GM21526 (cell line): ENCODE results near the gene MAPKAPK2.

Experiments used
- ATAC-seq: cut with Tn5 transposase; IDR thresholded peaks from one replicate; pipeline ENCODE4 v1.9.1; 2021; ENCODE audit warnings: moderate library complexity; ENCODE audit not compliant: unreplicated experiment, low FRiP score

The MAPKAPK2 gene

GRCh38 chr1:206681359-206681758, 3.3 kb upstream of the MAPKAPK2 start:
- ATAC-seq: no peak

GRCh38 chr1:206682111-206682510, 2.6 kb upstream of the MAPKAPK2 start:
- ATAC-seq: no peak

- ATAC-seq: no peak
Measured at GRCh38 chr1:206683313-206683712, 1.4 kb upstream of the MAPKAPK2 start.

- ATAC-seq: no peak
Measured at GRCh38 chr1:206684003-206684402, 702 bp upstream of the MAPKAPK2 start.

GRCh38 chr1:206685334-206685768, 646 bp downstream of the MAPKAPK2 start:
- no peak for ATAC-seq

GRCh38 chr1:206685769-206686477, 1.2 kb downstream of the MAPKAPK2 start:
- no peak for ATAC-seq

GRCh38 chr1:206686478-206687249, 2.0 kb downstream of the MAPKAPK2 start:
- ATAC-seq: no peak

GRCh38 chr1:206687251-206687914, 2.7 kb downstream of the MAPKAPK2 start:
- ATAC-seq: no peak

GRCh38 chr1:206687915-206688442, 3.3 kb downstream of the MAPKAPK2 start:
- ATAC-seq: no peak

GRCh38 chr1:206690516-206690915, 5.8 kb downstream of the MAPKAPK2 start:
- ATAC-seq: no peak

- ATAC-seq: no peak
Measured at GRCh38 chr1:206691604-206692003, 6.9 kb downstream of the MAPKAPK2 start.

- no peak for ATAC-seq
Measured at GRCh38 chr1:206693029-206693428, 8.3 kb downstream of the MAPKAPK2 start.

- ATAC-seq: no peak
Measured at GRCh38 chr1:206693592-206693991, 8.9 kb downstream of the MAPKAPK2 start.

GRCh38 chr1:206694171-206695124, 9.7 kb downstream of the MAPKAPK2 start:
- no peak for ATAC-seq

GRCh38 chr1:206695733-206696132, 11.0 kb downstream of the MAPKAPK2 start:
- no peak for ATAC-seq

GRCh38 chr1:206696812-206697585, 12.3 kb downstream of the MAPKAPK2 start:
- ATAC-seq: no peak

- no peak for ATAC-seq
Measured at GRCh38 chr1:206698011-206698410, 13.3 kb downstream of the MAPKAPK2 start.

- ATAC-seq: no peak
Measured at GRCh38 chr1:206699000-206699586, 14.4 kb downstream of the MAPKAPK2 start.

GRCh38 chr1:206699626-206700025, 14.9 kb downstream of the MAPKAPK2 start:
- ATAC-seq: no peak
